Measurements from ENCODE around the gene EIF5A. TPM values are rescaled to one million over a fixed set of nuclear protein-coding genes. Genes with fewer than 3 reads are reported as not detected.

EIF5A gene
- total RNA-seq, 4 donors from 2014 or later, result 115 to 384 (median 273) TPM

- H3K36me3 ChIP-seq, result no peaks in the 10 kb centered on the region
- ATAC-seq, result peak; percentile 67 to 91
- in situ Hi-C loops (cut with MboI; ENCODE audit: low sequenced_read_pairs in 4 of 4), result loop anchor here in 1 of 4 donors (10.0 to 25.0 kb wide), 2 partner anchors 225 to 303 kb away; partner anchors contain the start of genes SENP3, SLC16A11 and SLC16A13
- no peaks in the 10 kb centered on the region for H3K9me3 ChIP-seq
- peaks cover 0 to 6% of the 10 kb centered on the region in 2 donors for H3K4me1 ChIP-seq
- no peak overlapping the region for H3K4me3 ChIP-seq
- intact Hi-C loops (cut with DNase I; ENCODE audit: low total_unique reads), result loop anchor here (10.0 kb wide), 1 partner anchor 295 kb away; the partner anchor contains the start of gene SLC16A11
- TF ChIP-seq CTCF (IDR thresholded peaks at IDR 0.05 in 4 of 5, conservative IDR thresholded peaks at IDR 0.05 in 1 of 5), result no peak
- TF ChIP-seq POLR2A (IDR thresholded peaks at IDR 0.05), result no peak
- no peak for DNase-seq
- H3K27ac ChIP-seq, result no peak overlapping the region
- H3K27me3 ChIP-seq, result peaks cover 22 to 49% (median 32%) of the 10 kb centered on the region in 3 donors
Observed at GRCh38 chr17:7340179-7340578, 32.8 kb downstream of the EIF5A start.

DNA sequence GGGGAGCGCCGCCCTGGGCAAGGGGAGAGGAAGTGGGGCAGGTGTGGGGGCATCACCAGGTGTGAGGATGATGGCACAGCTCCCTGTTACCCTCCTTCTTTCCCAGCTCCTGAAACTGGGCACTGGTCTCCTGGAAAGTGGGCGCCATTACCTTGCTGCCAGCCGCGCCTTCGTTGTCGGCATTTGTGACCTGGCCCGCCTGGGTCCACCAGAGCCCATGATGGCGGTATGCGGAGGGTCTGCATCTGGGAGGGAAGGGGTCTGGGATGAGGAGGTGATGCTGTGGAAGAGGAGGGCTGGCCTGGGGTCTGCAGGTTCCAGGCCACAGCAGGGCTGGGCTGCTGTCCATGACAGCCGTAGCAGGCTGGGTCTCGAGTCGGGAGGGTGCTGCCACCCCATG is 34.4 kb downstream of the EIF5A start:
- in situ Hi-C loops (cut with MboI; ENCODE audit: low sequenced_read_pairs in 4 of 4), result loop anchor here in 1 of 4 donors (10.0 to 25.0 kb wide), 2 partner anchors 223 to 305 kb away; partner anchors contain the start of genes SENP3, SLC16A11 and SLC16A13
- intact Hi-C loops (cut with DNase I; ENCODE audit: low total_unique reads), result loop anchor here (10.0 kb wide), 1 partner anchor 297 kb away; the partner anchor contains the start of gene SLC16A11

GRCh38 chr17:7343250-7343649 is 35.8 kb downstream of the EIF5A start:
- H3K27me3 ChIP-seq, result peaks cover 10 to 22% (median 12%) of the 10 kb centered on the region in 3 donors
- in situ Hi-C loops (cut with MboI; ENCODE audit: low sequenced_read_pairs in 4 of 4) (loop anchor here in 1 of 4 donors (10.0 to 25.0 kb wide), 2 partner anchors 222 to 306 kb away; partner anchors contain the start of genes SENP3, SLC16A11 and SLC16A13), intact Hi-C loops (cut with DNase I; ENCODE audit: low total_unique reads) (loop anchor here (10.0 kb wide), 1 partner anchor 298 kb away; the partner anchor contains the start of gene SLC16A11)
- ATAC-seq (no peak), DNase-seq (no peak)
- H3K36me3 ChIP-seq, result no peaks in the 10 kb centered on the region
- no peak overlapping the region for H3K27ac ChIP-seq
- peaks cover 5 to 6% of the 10 kb centered on the region in 2 donors for H3K4me1 ChIP-seq
- H3K9me3 ChIP-seq, result no peaks in the 10 kb centered on the region
- H3K4me3 ChIP-seq, result no peak overlapping the region
- TF ChIP-seq CTCF (IDR thresholded peaks at IDR 0.05 in 4 of 5, conservative IDR thresholded peaks at IDR 0.05 in 1 of 5) (no peak), POLR2A (IDR thresholded peaks at IDR 0.05) (no peak)

More for the DNA sequence above, 34.4 kb downstream of the EIF5A start:
- Histone ChIP-seq H3K36me3 (no peaks in the 10 kb centered on the region), H3K27me3 (peaks cover 10 to 34% (median 19%) of the 10 kb centered on the region in 3 donors), H3K9me3 (no peaks in the 10 kb centered on the region), H3K4me3 (no peak overlapping the region), H3K4me1 (peaks cover 0 to 6% of the 10 kb centered on the region in 2 donors), H3K27ac (no peak overlapping the region)
- DNase-seq (no peak), ATAC-seq (no peak)
- no peak for TF ChIP-seq CTCF (IDR thresholded peaks at IDR 0.05 in 4 of 5, conservative IDR thresholded peaks at IDR 0.05 in 1 of 5)
- no peak for TF ChIP-seq POLR2A (IDR thresholded peaks at IDR 0.05)

GRCh38 chr17:7346761-7347614 is 39.6 kb downstream of the EIF5A start:
- DNase-seq (no peak), ATAC-seq (no peak)
- intact Hi-C loops (cut with DNase I; ENCODE audit: low total_unique reads) (loop anchor here (10.0 kb wide), 1 partner anchor 302 kb away; the partner anchor contains the start of gene SLC16A11), in situ Hi-C loops (cut with MboI; ENCODE audit: low sequenced_read_pairs in 4 of 4) (loop anchor here in 1 of 4 donors (10.0 to 25.0 kb wide), 2 partner anchors 218 to 310 kb away; partner anchors contain the start of genes SENP3, SLC16A11 and SLC16A13)
- TF ChIP-seq CTCF (IDR thresholded peaks at IDR 0.05 in 4 of 5, conservative IDR thresholded peaks at IDR 0.05 in 1 of 5), result no peak
- no peak for TF ChIP-seq POLR2A (IDR thresholded peaks at IDR 0.05)
- no peaks in the 10 kb centered on the region for H3K36me3 ChIP-seq
- H3K27me3 ChIP-seq, result peaks cover 0 to 3% (median 0%) of the 10 kb centered on the region in 3 donors
- H3K4me1 ChIP-seq, result peaks cover 13 to 30% of the 10 kb centered on the region in 2 donors
- peak overlapping the region in 2 of 4 donors; percentile 57 to 96 for H3K27ac ChIP-seq
- H3K9me3 ChIP-seq, result no peaks in the 10 kb centered on the region
- no peak overlapping the region for H3K4me3 ChIP-seq

Data from gastrocnemius medialis (tissue), 4 donors.